Heart left ventricle (tissue), 13 donors: ENCODE results near the gene ARL8A.

ENCODE experiments used
- POLR2A ChIP-seq, 2 donors: fragments of 450-650 bp; IDR thresholded peaks; one replicate each; pipeline ENCODE4 v1.6.1; 2017; ENCODE audit warnings: antibody characterized with exemption in 2 of 2, mild to moderate bottlenecking in 2 of 2, moderate library complexity in 2 of 2
- TF ChIP-seq, protein P1 (sequence below), 12 donors: fragments of 200-600 bp; sonication (generic) in 4 of 12; IDR thresholded peaks; one replicate each; pipeline versions ENCODE4 v1.5.0 to v1.8.0; 2018 to 2022; ENCODE audit warnings: antibody characterized with exemption in 12 of 12, mild to moderate bottlenecking in 5 of 12
- donor health status: ischemic (EF 13 %, LVEDD 7.1; RV severe dilation, severe dysfunction).
- donor health status: DM: no; HTN: yes; CAD: no.
- donor health status: DM: no; HTN: no; CAD: no.
- donor health status: ischemic (EF 25% LVEDD 6.9; RV normal size, moderate dysfunction).
- donor health status: ischemic (EF 25% LVEDD 5.7; RV mildly dilated, moderate dysfunction).
- donor health status: ischemic (EF 35%, LVEDD 5.7; RV mildly dilated, moderate dysfunction).
- donor health status: nonischemic (EF 11% LVEDD 7.7; RV severe dilation, severe dysfunction).
- donor health status: DM: yes; HTN: yes; CAD: no.
- donor health status: PGD.
- donor health status: ischemic (EF 29% LVEDD 5.4; RV normal size, mild dysfunction).
- donor health status: nonischemic (EF 23%, LVEDD 6.1; RV moderate dilation, normal function).

DNA sequence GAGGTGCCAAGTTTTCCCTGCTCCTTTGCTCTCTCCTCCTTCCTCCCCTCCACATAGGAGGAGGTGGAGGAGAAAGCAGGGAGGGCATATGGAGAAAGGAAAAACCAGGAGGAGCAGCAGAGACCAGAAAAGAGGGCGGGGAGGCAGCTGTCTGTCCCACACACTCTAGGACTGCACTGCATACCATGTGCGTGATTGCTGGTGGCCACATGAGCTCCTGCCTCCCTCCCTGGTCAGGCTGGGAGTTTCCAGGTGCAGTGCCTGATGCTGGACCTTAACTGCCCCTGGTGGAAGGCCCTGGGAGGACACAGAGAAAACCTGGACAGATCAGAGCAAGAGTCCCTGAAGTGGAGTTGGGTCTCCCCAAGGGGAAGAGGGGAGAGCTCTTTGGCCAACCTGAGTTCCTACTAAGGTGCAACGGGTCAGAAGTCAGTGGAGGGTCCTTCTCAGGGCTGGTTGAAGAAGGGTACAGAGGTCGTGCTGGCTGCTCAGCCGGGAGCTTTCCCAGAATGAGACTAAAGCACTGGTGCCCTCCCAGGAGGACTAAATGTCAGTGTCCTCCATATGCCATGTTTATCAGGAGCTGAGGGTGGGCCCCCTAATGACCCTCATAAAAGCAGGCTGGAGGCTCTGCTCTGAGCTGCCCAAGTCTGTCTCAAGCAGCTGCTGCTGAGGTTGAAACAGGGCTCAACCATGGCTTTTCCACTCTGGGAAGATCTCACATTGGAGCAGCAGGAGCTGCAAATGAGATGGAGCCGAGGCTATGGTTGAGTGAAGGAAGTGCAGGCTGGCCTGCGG is 45.6 kb upstream of the ARL8A start:
- TF ChIP-seq, protein P1, sequence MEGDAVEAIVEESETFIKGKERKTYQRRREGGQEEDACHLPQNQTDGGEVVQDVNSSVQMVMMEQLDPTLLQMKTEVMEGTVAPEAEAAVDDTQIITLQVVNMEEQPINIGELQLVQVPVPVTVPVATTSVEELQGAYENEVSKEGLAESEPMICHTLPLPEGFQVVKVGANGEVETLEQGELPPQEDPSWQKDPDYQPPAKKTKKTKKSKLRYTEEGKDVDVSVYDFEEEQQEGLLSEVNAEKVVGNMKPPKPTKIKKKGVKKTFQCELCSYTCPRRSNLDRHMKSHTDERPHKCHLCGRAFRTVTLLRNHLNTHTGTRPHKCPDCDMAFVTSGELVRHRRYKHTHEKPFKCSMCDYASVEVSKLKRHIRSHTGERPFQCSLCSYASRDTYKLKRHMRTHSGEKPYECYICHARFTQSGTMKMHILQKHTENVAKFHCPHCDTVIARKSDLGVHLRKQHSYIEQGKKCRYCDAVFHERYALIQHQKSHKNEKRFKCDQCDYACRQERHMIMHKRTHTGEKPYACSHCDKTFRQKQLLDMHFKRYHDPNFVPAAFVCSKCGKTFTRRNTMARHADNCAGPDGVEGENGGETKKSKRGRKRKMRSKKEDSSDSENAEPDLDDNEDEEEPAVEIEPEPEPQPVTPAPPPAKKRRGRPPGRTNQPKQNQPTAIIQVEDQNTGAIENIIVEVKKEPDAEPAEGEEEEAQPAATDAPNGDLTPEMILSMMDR (IDR thresholded peaks at IDR 0.05) = no peak
- TF ChIP-seq POLR2A (IDR thresholded peaks at IDR 0.05) = no peak
